ENCODE results near the gene CLTC. TPM values are rescaled to one million over a fixed set of nuclear protein-coding genes. Genes with fewer than 3 reads are reported as not detected.
"Not testable (repeated sequence)": the region's sequence is repeated elsewhere in the genome, so short reads cannot be mapped to it uniquely, and the experiment has no call there.

CLTC gene
- total RNA-seq: 88.7 TPM

- intact Hi-C loops (cut with DNase I): loop anchor here (1.0 to 5.0 kb wide), 4 partner anchors 23 to 88 kb away; partner anchors contain the start of genes DHX40, PTRH2 and VMP1
- peak; percentile 77 to 96 for DNase-seq (ENCODE audit: low spot score in 2 of 2)
- Histone ChIP-seq H3K36me3 (no peaks in the 10 kb centered on the region), H3K9me3 (no peaks in the 10 kb centered on the region), H3K4me3 (peak within 1 kb of the TSS; percentile 73 to 97), H3K27ac (peak within 1 kb of the TSS; percentile 98 to 99), H3K27me3 (no peaks in the 10 kb centered on the region), H3K4me1 (peaks cover 9 to 31% of the 10 kb centered on the region in 2 donors)
- no peak for TF ChIP-seq CTCF (IDR thresholded peaks at IDR 0.05)
Observed at GRCh38 chr17:59619298-59620063, at the start of gene CLTC. TSS of gene CLTC (plus strand) at chr17:59619895. CDS start at chr17:59620132, 237 bp downstream.

- peaks cover 20 to 25% of the 10 kb centered on the region in 2 donors for H3K36me3 ChIP-seq
- no peak for DNase-seq (ENCODE audit: low spot score in 2 of 2)
- H3K27me3 ChIP-seq: no peaks in the 10 kb centered on the region
- H3K27ac ChIP-seq: no peak overlapping the region
- TF ChIP-seq CTCF (IDR thresholded peaks at IDR 0.05): no peak
- no peak overlapping the region for H3K4me3 ChIP-seq
- H3K9me3 ChIP-seq: no peaks in the 10 kb centered on the region
- H3K4me1 ChIP-seq: no peaks in the 10 kb centered on the region
- intact Hi-C loops (cut with DNase I): no loop called here
Observed at GRCh38 chr17:59572301-59572924, 47.3 kb upstream of the CLTC start.

- H3K4me3 ChIP-seq; DNase-seq (ENCODE audit: low spot score in 2 of 2); intact Hi-C loops (cut with DNase I); H3K27ac ChIP-seq; H3K27me3 ChIP-seq; H3K36me3 ChIP-seq; H3K9me3 ChIP-seq; H3K4me1 ChIP-seq: not testable (repeated sequence)
Observed at GRCh38 chr17:59584168-59584567, 35.5 kb upstream of the CLTC start.

DNA sequence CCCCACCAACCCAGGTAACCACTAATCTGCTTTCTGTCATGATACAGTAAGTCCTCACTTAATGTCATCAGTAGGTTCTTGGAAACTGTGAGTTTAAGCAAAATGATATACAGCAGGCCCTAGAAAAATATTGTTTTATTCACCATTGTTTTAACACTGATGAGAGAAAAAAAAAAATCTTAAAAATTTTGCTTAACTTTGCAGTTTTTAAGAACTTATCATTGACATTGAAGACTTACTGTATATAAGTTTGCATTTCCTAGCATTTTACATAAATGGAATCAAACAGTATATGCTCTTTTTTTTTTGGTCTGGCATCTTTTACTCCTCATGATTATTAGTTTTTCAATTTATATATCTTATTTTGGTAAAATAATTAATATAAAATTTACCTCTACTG, 19.5 kb upstream of the CLTC start:
- no peaks in the 10 kb centered on the region for H3K9me3 ChIP-seq
- H3K27ac ChIP-seq: no peak overlapping the region
- no peaks in the 10 kb centered on the region for H3K4me1 ChIP-seq
- H3K4me3 ChIP-seq: no peak overlapping the region
- DNase-seq (ENCODE audit: low spot score in 2 of 2): no peak
- peaks cover 20 to 45% of the 10 kb centered on the region in 2 donors for H3K36me3 ChIP-seq
- intact Hi-C loops (cut with DNase I): no loop called here
- no peak for TF ChIP-seq CTCF (IDR thresholded peaks at IDR 0.05)
- H3K27me3 ChIP-seq: no peaks in the 10 kb centered on the region

DNA sequence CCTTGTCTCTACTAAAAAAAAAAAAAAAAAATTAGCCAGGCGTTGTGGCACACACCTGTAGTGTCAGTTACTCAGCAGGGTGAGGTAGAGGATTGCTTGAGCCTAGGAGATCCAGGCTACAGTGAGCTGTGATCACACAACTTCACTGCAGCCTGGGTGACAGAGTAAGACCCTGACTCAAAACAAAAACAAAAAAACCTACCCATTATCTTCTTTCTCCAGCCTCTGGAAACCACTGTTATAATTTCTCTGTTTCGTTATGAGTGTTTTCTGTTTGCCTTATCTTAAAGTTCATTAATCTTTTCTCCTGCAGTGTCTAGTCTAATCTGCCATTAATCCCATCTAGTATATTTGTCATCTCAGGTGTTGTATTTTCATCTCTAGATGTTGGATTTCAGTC, 18.6 kb upstream of the CLTC start:
- H3K36me3 ChIP-seq: peaks cover 30 to 54% of the 10 kb centered on the region in 2 donors
- no peaks in the 10 kb centered on the region for H3K27me3 ChIP-seq
- TF ChIP-seq CTCF (IDR thresholded peaks at IDR 0.05): no peak
- no peak for DNase-seq (ENCODE audit: low spot score in 2 of 2)
- H3K27ac ChIP-seq: no peak overlapping the region
- intact Hi-C loops (cut with DNase I): no loop called here
- H3K4me1 ChIP-seq: no peaks in the 10 kb centered on the region
- H3K4me3 ChIP-seq: no peak overlapping the region
- no peaks in the 10 kb centered on the region for H3K9me3 ChIP-seq

- Histone ChIP-seq H3K4me1 (no peaks in the 10 kb centered on the region), H3K27me3 (no peaks in the 10 kb centered on the region), H3K9me3 (no peaks in the 10 kb centered on the region), H3K4me3 (no peak overlapping the region), H3K27ac (no peak overlapping the region), H3K36me3 (peaks cover 31 to 42% of the 10 kb centered on the region in 2 donors)
- no peak for TF ChIP-seq CTCF (IDR thresholded peaks at IDR 0.05)
- intact Hi-C loops (cut with DNase I): no loop called here
- DNase-seq (ENCODE audit: low spot score in 2 of 2): no peak
Observed at GRCh38 chr17:59607061-59607460, 12.6 kb upstream of the CLTC start.
